ENCODE data around the gene CDNF. TPM values are rescaled to one million over a fixed set of nuclear protein-coding genes. Genes with fewer than 3 reads are reported as not detected.

CDNF gene
- total RNA-seq, 1 donor: 1.0 TPM

GRCh38 chr10:14782691-14783363, 55.0 kb downstream of the CDNF start:
- Histone ChIP-seq H3K9me3 (ENCODE audit: low read depth, low read length) (no peaks in the 10 kb centered on the region), H3K27me3 (ENCODE audit: insufficient read depth, low read length) (no peaks in the 10 kb centered on the region), H3K4me1 (ENCODE audit: insufficient read depth, low read length) (peaks cover 6% of the 10 kb centered on the region), H3K4me3 (ENCODE audit: low read length) (no peak overlapping the region)

- Histone ChIP-seq H3K4me1 (ENCODE audit: insufficient read depth, low read length) (peaks cover 6% of the 10 kb centered on the region), H3K4me3 (ENCODE audit: low read length) (no peak overlapping the region), H3K27me3 (ENCODE audit: insufficient read depth, low read length) (no peaks in the 10 kb centered on the region), H3K9me3 (ENCODE audit: low read depth, low read length) (no peaks in the 10 kb centered on the region)
Observed at GRCh38 chr10:14781763-14782162, 56.1 kb downstream of the CDNF start.

- Histone ChIP-seq H3K4me1 (ENCODE audit: insufficient read depth, low read length) (peaks cover 6% of the 10 kb centered on the region), H3K27me3 (ENCODE audit: insufficient read depth, low read length) (no peaks in the 10 kb centered on the region), H3K4me3 (ENCODE audit: low read length) (no peak overlapping the region), H3K9me3 (ENCODE audit: low read depth, low read length) (no peaks in the 10 kb centered on the region)
Observed at GRCh38 chr10:14779001-14779651, 58.7 kb downstream of the CDNF start.

- Histone ChIP-seq H3K4me1 (ENCODE audit: insufficient read depth, low read length) (no peaks in the 10 kb centered on the region), H3K27me3 (ENCODE audit: insufficient read depth, low read length) (no peaks in the 10 kb centered on the region), H3K9me3 (ENCODE audit: low read depth, low read length) (no peaks in the 10 kb centered on the region)
Observed at GRCh38 chr10:14776546-14776945, 61.3 kb downstream of the CDNF start.

GRCh38 chr10:14775656-14776055, 62.2 kb downstream of the CDNF start:
- Histone ChIP-seq H3K9me3 (ENCODE audit: low read depth, low read length) (no peaks in the 10 kb centered on the region), H3K27me3 (ENCODE audit: insufficient read depth, low read length) (no peaks in the 10 kb centered on the region), H3K4me3 (ENCODE audit: low read length) (no peak overlapping the region), H3K4me1 (ENCODE audit: insufficient read depth, low read length) (no peaks in the 10 kb centered on the region)

More at GRCh38 chr10:14776546-14776945, 61.3 kb downstream of the CDNF start:
- H3K4me3 ChIP-seq (ENCODE audit: low read length): no peak overlapping the region

- Histone ChIP-seq H3K4me1 (ENCODE audit: insufficient read depth, low read length) (no peaks in the 10 kb centered on the region), H3K4me3 (ENCODE audit: low read length) (no peak within 1 kb of the TSS), H3K9me3 (ENCODE audit: low read depth, low read length) (no peaks in the 10 kb centered on the region), H3K27me3 (ENCODE audit: insufficient read depth, low read length) (no peaks in the 10 kb centered on the region)
Observed at GRCh38 chr10:14774797-14775196, 63.0 kb downstream of the CDNF start, which contains the start of gene FAM107B. Gene FAM107B (minus strand): TSS chr10:14774897. CDS start chr10:14774663, 234 bp downstream.

GRCh38 chr10:14774214-14774580, 63.6 kb downstream of the CDNF start:
- no peaks in the 10 kb centered on the region for H3K4me1 ChIP-seq (ENCODE audit: insufficient read depth, low read length)
- no peaks in the 10 kb centered on the region for H3K27me3 ChIP-seq (ENCODE audit: insufficient read depth, low read length)
- no peaks in the 10 kb centered on the region for H3K9me3 ChIP-seq (ENCODE audit: low read depth, low read length)

GRCh38 chr10:14773551-14774213, 64.2 kb downstream of the CDNF start:
- Histone ChIP-seq H3K9me3 (ENCODE audit: low read depth, low read length) (no peaks in the 10 kb centered on the region), H3K27me3 (ENCODE audit: insufficient read depth, low read length) (no peaks in the 10 kb centered on the region), H3K4me1 (ENCODE audit: insufficient read depth, low read length) (no peaks in the 10 kb centered on the region), H3K4me3 (ENCODE audit: low read length) (no peak overlapping the region)

More at GRCh38 chr10:14774214-14774580, 63.6 kb downstream of the CDNF start:
- no peak overlapping the region for H3K4me3 ChIP-seq (ENCODE audit: low read length)

- no peak overlapping the region for H3K4me3 ChIP-seq (ENCODE audit: low read length)
- H3K4me1 ChIP-seq (ENCODE audit: insufficient read depth, low read length): no peaks in the 10 kb centered on the region
- no peaks in the 10 kb centered on the region for H3K9me3 ChIP-seq (ENCODE audit: low read depth, low read length)
- no peaks in the 10 kb centered on the region for H3K27me3 ChIP-seq (ENCODE audit: insufficient read depth, low read length)
Observed at GRCh38 chr10:14772399-14772798, 65.4 kb downstream of the CDNF start.

- no peaks in the 10 kb centered on the region for H3K27me3 ChIP-seq (ENCODE audit: insufficient read depth, low read length)
- no peak overlapping the region for H3K4me3 ChIP-seq (ENCODE audit: low read length)
- H3K4me1 ChIP-seq (ENCODE audit: insufficient read depth, low read length): no peaks in the 10 kb centered on the region
- no peaks in the 10 kb centered on the region for H3K9me3 ChIP-seq (ENCODE audit: low read depth, low read length)
Observed at GRCh38 chr10:14770927-14771326, 66.9 kb downstream of the CDNF start.

Other genes starting within 250 kb of the CDNF start
- gene FAM107B, start 63.1 kb downstream of the CDNF start, total RNA-seq: 267 TPM
- 25.9 TPM for gene HSPA14, start 269 bp upstream of the CDNF start, total RNA-seq
- 22.2 TPM for gene MSANTD7, start 269 bp upstream of the CDNF start, total RNA-seq
- gene SUV39H2, start 40.8 kb upstream of the CDNF start, total RNA-seq: 6.3 TPM
- 15.2 TPM for gene DCLRE1C, start 116.1 kb upstream of the CDNF start, total RNA-seq
- gene MEIG1, start 121.4 kb upstream of the CDNF start, total RNA-seq: not detected
- gene OLAH, start 205.9 kb upstream of the CDNF start, total RNA-seq: not detected

Data from mononuclear cell (primary cell).